ENCODE results near the gene MCTP2. TPM values are rescaled to one million over a fixed set of nuclear protein-coding genes. Genes with fewer than 3 reads are reported as not detected.

Gene MCTP2
- total and polyA plus RNA-seq, 9 of the 15 experiments (the other 6 are each of a cell fraction or from before 2014, with no cell fraction given) = 0.07 TPM; not detected in 8

DNA sequence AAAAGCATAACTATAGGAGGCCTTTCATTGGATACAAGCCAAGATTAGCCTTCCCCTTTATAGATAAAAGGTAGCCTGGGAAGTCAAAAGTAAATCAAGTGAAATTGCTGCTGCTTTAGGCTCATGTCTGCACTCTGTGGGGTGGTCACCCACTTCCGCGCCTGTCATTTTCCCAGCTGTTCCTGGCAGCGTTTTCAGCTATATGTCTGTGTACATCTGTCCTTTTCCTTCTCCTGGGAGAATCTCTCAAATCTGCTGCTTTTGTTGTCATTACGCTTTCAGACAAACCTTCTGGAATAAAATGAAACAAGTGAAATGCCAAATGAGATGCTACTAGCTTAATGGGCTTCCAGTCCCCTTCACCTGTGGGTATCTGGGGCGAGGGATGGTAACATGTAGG, 211.8 kb downstream of the MCTP2 start:
- DNase-seq (ENCODE audit: extremely low read depth in 1 of 4, low spot score in 3 of 4) (no peak), FAIRE-seq (no peak), ATAC-seq (no peak)
- ChIA-PET POLR2A (no interaction called here), CTCF (ENCODE audit: low intra/inter-chr PET ratio) (no interaction called here)
- Histone ChIP-seq H3K9me1 (ENCODE audit: control insufficient read depth, insufficient read depth, low read length) (no peaks in the 10 kb centered on the region), H3K4me3 (no peak overlapping the region), H3K4me1 (replicated peaks in 1 of 2; ENCODE audit: control insufficient read depth in 2 of 2, insufficient read depth in 2 of 2, low read length in 2 of 2) (no peaks in the 10 kb centered on the region), H3K36me3 (ENCODE audit: control insufficient read depth, insufficient read depth, low read length) (no peaks in the 10 kb centered on the region), H2AFZ (ENCODE audit: low read depth, low read length) (no peak overlapping the region), H3K9ac (ENCODE audit: insufficient read depth in 1 of 2, low read depth in 2 of 2, low read length in 2 of 2) (no peak overlapping the region), H3K4me2 (ENCODE audit: insufficient read depth, low read length) (no peak overlapping the region), H4K20me1 (replicated peaks; ENCODE audit: control insufficient read depth, insufficient read depth, low read length) (no peaks in the 10 kb centered on the region), H3K27ac (ENCODE audit: extremely low read depth, low read depth, low read length) (no peak overlapping the region), H3K9me3 (replicated peaks; ENCODE audit: control insufficient read depth, insufficient read depth, low read depth, low read length) (no peaks in the 10 kb centered on the region), H3K27me3 (ENCODE audit: control insufficient read depth in 2 of 2, insufficient read depth in 2 of 2, low read length in 2 of 2) (no peaks in the 10 kb centered on the region), H3K79me2 (ENCODE audit: control insufficient read depth, insufficient read depth, low read length) (no peaks in the 10 kb centered on the region)
- in situ Hi-C loops (cut with MboI) (no loop called here), intact Hi-C loops (cut with micrococcal nuclease) (no loop called here)
- TF ChIP-seq MTA2 (IDR thresholded peaks at IDR 0.05; ENCODE audit: low read depth) (no peak), HNRNPUL1 (IDR thresholded peaks at IDR 0.05; ENCODE audit: low read length) (no peak), CAMTA2 (CRISPR knock-in tag; conservative IDR thresholded peaks at IDR 0.05) (no peak), POLR2H (tag; IDR thresholded peaks at IDR 0.05; ENCODE audit: low read depth) (no peak), JUNB (CRISPR knock-in tag; conservative IDR thresholded peaks at IDR 0.05) (no peak), ARID2 (IDR thresholded peaks at IDR 0.05) (no peak), FOXK2 (conservative IDR thresholded peaks at IDR 0.05 in 1 of 2, IDR thresholded peaks at IDR 0.05 in 1 of 2; ENCODE audit: low read depth in 2 of 2) (no peak)
- TF ChIP-seq, protein P1, sequence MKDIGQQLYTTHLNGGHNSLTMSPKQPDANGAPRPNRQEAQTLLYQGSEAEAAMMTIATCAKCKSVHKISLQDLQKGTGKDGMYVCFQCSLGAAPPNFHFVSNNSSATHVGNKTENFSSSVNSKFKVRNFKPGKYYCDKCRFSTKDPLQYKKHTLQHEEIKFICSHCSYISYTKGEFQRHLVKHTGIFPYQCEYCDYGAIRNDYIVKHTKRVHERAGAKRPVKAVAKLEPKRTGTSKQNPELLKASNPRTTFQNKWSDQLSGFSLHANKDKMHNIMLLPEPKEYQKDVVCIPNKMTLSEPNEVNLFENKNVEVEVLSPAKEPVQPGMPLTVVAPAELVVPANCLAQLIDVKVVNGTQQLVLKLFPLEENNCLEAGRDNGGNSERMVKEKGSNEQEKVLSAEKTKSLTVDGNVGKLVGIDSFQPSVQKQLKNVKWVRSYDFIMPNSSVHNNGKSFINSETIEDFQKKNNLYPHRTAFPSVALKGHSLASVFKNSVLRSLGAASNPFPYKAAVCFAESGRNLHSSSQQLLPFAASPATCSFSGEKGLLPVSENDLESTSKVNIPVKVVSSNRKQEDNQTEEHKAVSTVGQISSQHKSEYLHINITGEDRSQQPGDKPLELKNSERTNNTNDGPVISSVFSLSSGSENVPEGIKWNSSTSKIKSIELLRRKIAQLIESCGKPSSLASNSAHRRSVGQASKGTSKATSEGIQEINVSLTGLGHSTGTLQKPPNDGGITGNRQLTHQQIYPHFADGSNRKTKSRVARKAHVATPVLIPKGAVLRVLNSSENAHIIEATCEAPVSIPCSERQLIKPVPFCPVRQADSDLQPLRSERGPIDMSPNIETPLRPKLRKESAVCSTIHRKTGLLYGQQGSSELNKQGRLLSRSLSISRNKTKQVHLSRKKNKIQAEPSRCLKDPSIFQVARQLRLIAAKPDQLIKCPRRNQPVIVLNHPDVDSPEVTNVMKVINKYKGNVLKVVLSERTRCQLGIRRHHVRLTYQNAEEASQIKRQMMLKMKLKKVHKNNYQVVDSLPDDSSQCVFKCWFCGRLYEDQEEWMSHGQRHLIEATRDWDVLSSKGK (CRISPR knock-in tag; IDR thresholded peaks at IDR 0.05) = no peak
- TF ChIP-seq, protein P2, sequence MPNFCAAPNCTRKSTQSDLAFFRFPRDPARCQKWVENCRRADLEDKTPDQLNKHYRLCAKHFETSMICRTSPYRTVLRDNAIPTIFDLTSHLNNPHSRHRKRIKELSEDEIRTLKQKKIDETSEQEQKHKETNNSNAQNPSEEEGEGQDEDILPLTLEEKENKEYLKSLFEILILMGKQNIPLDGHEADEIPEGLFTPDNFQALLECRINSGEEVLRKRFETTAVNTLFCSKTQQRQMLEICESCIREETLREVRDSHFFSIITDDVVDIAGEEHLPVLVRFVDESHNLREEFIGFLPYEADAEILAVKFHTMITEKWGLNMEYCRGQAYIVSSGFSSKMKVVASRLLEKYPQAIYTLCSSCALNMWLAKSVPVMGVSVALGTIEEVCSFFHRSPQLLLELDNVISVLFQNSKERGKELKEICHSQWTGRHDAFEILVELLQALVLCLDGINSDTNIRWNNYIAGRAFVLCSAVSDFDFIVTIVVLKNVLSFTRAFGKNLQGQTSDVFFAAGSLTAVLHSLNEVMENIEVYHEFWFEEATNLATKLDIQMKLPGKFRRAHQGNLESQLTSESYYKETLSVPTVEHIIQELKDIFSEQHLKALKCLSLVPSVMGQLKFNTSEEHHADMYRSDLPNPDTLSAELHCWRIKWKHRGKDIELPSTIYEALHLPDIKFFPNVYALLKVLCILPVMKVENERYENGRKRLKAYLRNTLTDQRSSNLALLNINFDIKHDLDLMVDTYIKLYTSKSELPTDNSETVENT (CRISPR knock-in tag; IDR thresholded peaks at IDR 0.05) = no peak
- WGBS (ENCODE audit: insufficient coverage, low coverage, missing lambda C conversion rate) = 0% methylated on average over 5 of the region's 5 CpGs
- no TSS peak for BruUV-seq (replicated peaks)

Measured in K562 (cell line).